Testis (tissue), 3 donors: ENCODE results near the gene GGTA1. TPM values are rescaled to one million over a fixed set of nuclear protein-coding genes. Genes with fewer than 3 reads are reported as not detected.

Experiments used
- DNase-seq: peaks from one replicate; pipeline ENCODE4 v3.0.0-alpha.2; 2019
- H3K27ac ChIP-seq, 2 donors: fragments of 200-600 bp; sonication (generic); one replicate each; pipeline ENCODE4 v1.5.1; 2019
- H3K27me3 ChIP-seq: fragments of 200-600 bp; sonication (generic); one replicate; pipeline ENCODE4 v1.5.1; 2019
- H3K36me3 ChIP-seq: fragments of 200-600 bp; sonication (generic); one replicate; pipeline ENCODE4 v1.5.1; 2017; ENCODE audit warnings: low read depth; ENCODE audit errors: missing control alignments
- H3K4me1 ChIP-seq: fragments of 200-600 bp; sonication (generic); one replicate; pipeline ENCODE4 v1.5.1; 2019
- H3K4me3 ChIP-seq, 2 donors: fragments of 200-600 bp; sonication (generic); one replicate each; pipeline ENCODE4 v1.5.1; 2017 to 2019
- H3K9me3 ChIP-seq: fragments of 200-600 bp; sonication (generic); one replicate; pipeline ENCODE4 v1.5.1; 2017
- CTCF ChIP-seq, 3 experiments: fragments of 450-650 bp in 2 of 3; fragments of 200-600 bp in 1 of 3; sonication (generic) in 1 of 3; IDR thresholded peaks; one replicate each; pipeline ENCODE4 v1.5.1; 2016 to 2019; ENCODE audit warnings: antibody characterized with exemption in 3 of 3, mild to moderate bottlenecking in 2 of 3, moderate library complexity in 1 of 3
- POLR2A ChIP-seq: fragments of 450-650 bp; IDR thresholded peaks from one replicate; pipeline ENCODE4 v1.6.1; 2017; ENCODE audit warnings: antibody characterized with exemption, mild to moderate bottlenecking, moderate library complexity
- WGBS, 2 donors: methylation state at CpG; one replicate each; pipeline ENCODE4 v1.1.5; 2018; 5-methylcytosine and 5-hydroxymethylcytosine counted together
- intact Hi-C: fragments of 100-400 bp; cut with DNase I; formaldehyde crosslinking; loops from one replicate; pipeline ENCODE4 v1.15.1; 2023; ENCODE audit warnings: low total_unique reads
- polyA plus RNA-seq: library from polyadenylated mRNA; stranded (reverse); fragments of 350-450 nt; fragmentation: Illumina TruSeq; extraction: RNeasy Lipid Tissue Mini Kit (QIAGEN cat#74804); gene quantifications from one replicate; pipeline ENCODE4 v1.2.3, GENCODE V29; 2014; ENCODE audit warnings: low read depth, low replicate concordance; ENCODE audit not compliant: insufficient read depth
- total RNA-seq, 2 donors: library from RNA; depleted of rRNA; stranded (reverse); fragments of >200 nt; gene quantifications; one replicate each; pipeline ENCODE4 v1.2.3, GENCODE V29; 2016

Gene GGTA1
- total and polyA plus RNA-seq, 3 donors from 2014 or later: 2.2 to 8.9 (median 2.4) TPM

- DNase-seq: no peak
- WGBS, 2 donors: 85 to 86% methylated on average over 3 of the region's 3 CpGs
- intact Hi-C loops: no loop called here
- Histone ChIP-seq H3K4me1 (no peaks in the 10 kb centered on the region), H3K27ac (no peak overlapping the region), H3K4me3 (no peak overlapping the region), H3K27me3 (no peaks in the 10 kb centered on the region), H3K36me3 (no peaks in the 10 kb centered on the region), H3K9me3 (no peaks in the 10 kb centered on the region)
- TF ChIP-seq CTCF (IDR thresholded peaks at IDR 0.05) (no peak), POLR2A (no peak)
These were observed 87.7 kb downstream of the GGTA1 start for GRCh38 chr9:121411993-121412392.

GRCh38 chr9:121405899-121406298 lies 93.7 kb downstream of the GGTA1 start:
- intact Hi-C loops: no loop called here
- 44 to 88% methylated on average over 1 of the region's 1 CpG for WGBS, 2 donors

More at GRCh38 chr9:121405899-121406298, 93.7 kb downstream of the GGTA1 start:
- no peaks in the 10 kb centered on the region for H3K36me3 ChIP-seq
- no peak overlapping the region for H3K27ac ChIP-seq
- no peak for TF ChIP-seq POLR2A
- no peak for TF ChIP-seq CTCF (IDR thresholded peaks at IDR 0.05)
- H3K27me3 ChIP-seq: no peaks in the 10 kb centered on the region
- no peak overlapping the region for H3K4me3 ChIP-seq
- H3K9me3 ChIP-seq: no peaks in the 10 kb centered on the region
- no peaks in the 10 kb centered on the region for H3K4me1 ChIP-seq
- no peak for DNase-seq

Other genes starting within 250 kb of the GGTA1 start
- 100 to 1,000 TPM; 206 to 356 TPM for gene GSN, start 231.7 kb downstream of the GGTA1 start, total RNA-seq
- gene GSN, start 231.7 kb downstream of the GGTA1 start, polyA plus RNA-seq: 392 TPM
- gene STOM, start 129.6 kb downstream of the GGTA1 start, total RNA-seq: 10 to 100 TPM; 49.7 to 53.6 TPM
- gene STOM, start 129.6 kb downstream of the GGTA1 start, polyA plus RNA-seq: 82.3 TPM
- gene DAB2IP, start 151.8 kb upstream of the GGTA1 start, total RNA-seq: 100 to 1,000 TPM; 102 to 136 TPM
- 57.7 TPM for gene DAB2IP, start 151.8 kb upstream of the GGTA1 start, polyA plus RNA-seq